Endothelial cell of umbilical vein (primary cell): ENCODE measurements around the gene GPANK1. TPM values are rescaled to one million over a fixed set of nuclear protein-coding genes. Genes with fewer than 3 reads are reported as not detected.

Experiments used
- BruUV-seq: library from RNA; stranded (reverse); fragments of 400-500 nt; replicated peaks from 2 replicates; lab custom pipeline; 2021; lab: Mats Ljungman, UMichigan
- CTCF ChIA-PET: fragments of 300-600, 350-600 bp; sonication (Branson Sonifier 250); formaldehyde crosslinking; loops from one replicate; lab custom pipeline; 2021; ENCODE audit warnings: antibody characterized with exemption, inconsistent platforms; lab: Charles Lee
- POLR2A ChIA-PET: fragments of 300-600, 350-600 bp; sonication (Branson Sonifier 250); formaldehyde crosslinking; loops from one replicate; lab custom pipeline; 2021; ENCODE audit warnings: antibody characterized with exemption, inconsistent platforms; lab: Charles Lee
- DNase-seq: peaks from one replicate; pipeline ENCODE4 v3.0.0-alpha.2; 2011; ENCODE audit warnings: low read depth, low spot score
- FAIRE-seq: peaks from 2 replicates; lab custom pipeline; 2011; peaks lifted over from hg19 to GRCh38; lab: Jason Lieb, UNC
- H2AFZ ChIP-seq: 2 replicates; pipeline ENCODE4 v1.6.0; 2012; ENCODE audit warnings: low read depth, low read length, control low read depth, inconsistent platforms
- H3K27ac ChIP-seq: 2 replicates; pipeline ENCODE4 v1.5.1; 2011; ENCODE audit warnings: low read depth, mild to moderate bottlenecking, control low read depth, low read length, moderate library complexity; ENCODE audit not compliant: insufficient read depth
- H3K27me3 ChIP-seq, 2 experiments: 2 replicates each; pipeline versions ENCODE4 v1.6.0 to v1.6.1; 2011; ENCODE audit warnings: low read length in 2 of 2, mixed read lengths in 1 of 2; ENCODE audit not compliant: control insufficient read depth in 2 of 2, insufficient read depth in 2 of 2
- H3K36me3 ChIP-seq, 2 experiments: 2 replicates in 1 of 2; 3 replicates in 1 of 2; pipeline ENCODE4 v1.5.1; 2011; ENCODE audit warnings: low read length in 2 of 2, mild to moderate bottlenecking in 1 of 2, moderate library complexity in 1 of 2; ENCODE audit not compliant: control insufficient read depth in 2 of 2, insufficient read depth in 2 of 2; ENCODE audit errors: extremely low read depth in 1 of 2
- H3K4me1 ChIP-seq: 3 replicates; pipeline ENCODE4 v1.5.1; 2011; ENCODE audit warnings: mild to moderate bottlenecking, low read length; ENCODE audit not compliant: control insufficient read depth, insufficient read depth; ENCODE audit errors: extremely low read depth
- H3K4me2 ChIP-seq: 2 replicates; pipeline ENCODE4 v1.6.1; 2011; ENCODE audit warnings: low read length, control low read depth, mixed read lengths; ENCODE audit not compliant: insufficient read depth
- H3K4me3 ChIP-seq, 3 experiments: fragments of 200-600 bp in 1 of 3; sonication (generic), shearing (Covaris generic) in 1 of 3; replicated peaks in 1 of 3; 2 replicates each; pipeline ENCODE4 v1.5.1; 2011 to 2016; ENCODE audit warnings: control low read depth in 3 of 3, low read length in 3 of 3, mild to moderate bottlenecking in 2 of 3, inconsistent platforms in 1 of 3, low read depth in 1 of 3, moderate library complexity in 1 of 3; ENCODE audit not compliant: insufficient read depth in 1 of 3
- H3K79me2 ChIP-seq: 2 replicates; pipeline ENCODE4 v1.6.0; 2012; ENCODE audit warnings: low read length, inconsistent platforms; ENCODE audit not compliant: control insufficient read depth, insufficient read depth
- H3K9ac ChIP-seq: replicated peaks from 2 replicates; pipeline ENCODE3; 2011; ENCODE audit warnings: low read length, control low read depth; ENCODE audit not compliant: insufficient read depth; ENCODE audit errors: extremely low read depth
- H3K9me1 ChIP-seq: replicated peaks from 3 replicates; pipeline ENCODE4 v1.6.0; 2011; ENCODE audit warnings: mild to moderate bottlenecking, low read length; ENCODE audit not compliant: control insufficient read depth, insufficient read depth; ENCODE audit errors: extremely low read depth
- H3K9me3 ChIP-seq: replicated peaks from 2 replicates; pipeline ENCODE4 v1.5.1; 2012; ENCODE audit warnings: low read length, inconsistent platforms; ENCODE audit not compliant: control insufficient read depth, insufficient read depth
- H4K20me1 ChIP-seq: replicated peaks from 2 replicates; pipeline ENCODE3; 2011; ENCODE audit warnings: mild to moderate bottlenecking, low read length; ENCODE audit not compliant: control insufficient read depth, insufficient read depth; ENCODE audit errors: extremely low read depth
- CTCF ChIP-seq, 2 donors: IDR thresholded peaks; 1 replicate in 1 of 2; 2 replicates in 1 of 2; pipeline ENCODE4 v1.5.1; 2011; ENCODE audit warnings: low read length in 2 of 2, mild to moderate bottlenecking in 2 of 2, moderate library complexity in 2 of 2, control low read depth in 1 of 2, inconsistent platforms in 1 of 2, low read depth in 1 of 2; ENCODE audit not compliant: insufficient read depth in 1 of 2; ENCODE audit errors: extremely low read depth in 1 of 2
- EZH2 ChIP-seq: IDR thresholded peaks from 2 replicates; pipeline ENCODE4 v1.6.1; 2012; ENCODE audit warnings: borderline replicate concordance, low read depth, mild to moderate bottlenecking, moderate library complexity, low read length, inconsistent platforms; ENCODE audit not compliant: severe bottlenecking
- FOS ChIP-seq: IDR thresholded peaks from 2 replicates; pipeline ENCODE4 v1.6.1; 2011; ENCODE audit warnings: mild to moderate bottlenecking, low read length, moderate library complexity, borderline replicate concordance; ENCODE audit not compliant: insufficient read depth
- GATA2 ChIP-seq: IDR thresholded peaks from 2 replicates; pipeline ENCODE4 v1.7.0; 2011; ENCODE audit warnings: low read depth, mild to moderate bottlenecking, moderate library complexity, mixed read lengths, low read length; ENCODE audit not compliant: insufficient read length, insufficient read depth
- JUN ChIP-seq: IDR thresholded peaks from 2 replicates; pipeline ENCODE4 v1.6.1; 2011; ENCODE audit warnings: borderline replicate concordance, low read depth; ENCODE audit not compliant: insufficient read length, insufficient read depth
- MAX ChIP-seq: IDR thresholded peaks from 2 replicates; pipeline ENCODE4 v1.6.1; 2011; ENCODE audit not compliant: insufficient read depth, insufficient read length
- MYC ChIP-seq: IDR thresholded peaks from one replicate; pipeline ENCODE4 v1.6.1; 2011; ENCODE audit warnings: mild to moderate bottlenecking, low read depth, low read length
- POLR2A ChIP-seq: IDR thresholded peaks from 2 replicates; pipeline ENCODE4 v1.6.1; 2012; ENCODE audit warnings: low read depth, mild to moderate bottlenecking, control low read depth, low read length
- POLR2AphosphoS5 ChIP-seq: IDR thresholded peaks from 2 replicates; pipeline ENCODE4 v1.6.1; 2012; ENCODE audit warnings: low read depth, mild to moderate bottlenecking, control low read depth, low read length, moderate library complexity; ENCODE audit not compliant: insufficient read depth
- dilution Hi-C: fragments of 300-500 bp; cut with MboI; formaldehyde crosslinking; loops from one replicate; pipeline ENCODE4 v1.15.0; 2019; ENCODE audit warnings: low sequenced_read_pairs; ENCODE audit not compliant: extremely low pct_ligation_motif_present
- intact Hi-C: fragments of 100-400 bp; cut with micrococcal nuclease; formaldehyde crosslinking; loops from one replicate; pipeline ENCODE4 v1.10.0; 2022
- polyA plus RNA-seq, 4 experiments: library from polyadenylated mRNA; depleted of rRNA in 3 of 4; stranded (reverse) in 3 of 4; unstranded in 1 of 4; fragments of >200 nt; gene quantifications; 2 replicates each; pipeline versions ENCODE4 v1.2.1 to v1.2.3, GENCODE V29; 2011 to 2012; ENCODE audit warnings: missing spikeins in 1 of 4
- total RNA-seq: library from RNA; stranded (reverse); gene quantifications from 2 replicates; pipeline ENCODE4 v1.2.3, GENCODE V29; 2021

The GPANK1 gene
- total and polyA plus RNA-seq, 2 donors (not counting 3 experiments of a cell fraction or from before 2014, with no cell fraction given), result 12.6 to 17.5 TPM

- dilution Hi-C loops (no loop called here), intact Hi-C loops (no loop called here)
- Histone ChIP-seq H3K9me1 (no peaks in the 10 kb centered on the region), H3K9me3 (no peaks in the 10 kb centered on the region), H3K4me1 (peaks cover 10% of the 10 kb centered on the region), H3K4me3 (no peak overlapping the region), H3K9ac (no peak overlapping the region), H3K36me3 (peaks cover 6 to 43% of the 10 kb centered on the region in 2 experiments), H3K79me2 (no peaks in the 10 kb centered on the region), H3K27me3 (no peaks in the 10 kb centered on the region), H3K27ac (no peak overlapping the region), H4K20me1 (no peaks in the 10 kb centered on the region), H3K4me2 (no peak overlapping the region), H2AFZ (no peak overlapping the region)
- TF ChIP-seq POLR2A, result no peak
- no peak for TF ChIP-seq FOS
- no peak for TF ChIP-seq JUN
- no peak for TF ChIP-seq MAX
- TF ChIP-seq POLR2AphosphoS5, result no peak
- no peak for TF ChIP-seq CTCF (IDR thresholded peaks at IDR 0.05; ENCODE audit: extremely low read depth in 1 of 2, insufficient read depth in 1 of 2, low read depth in 1 of 2, low read length in 2 of 2)
- TF ChIP-seq MYC, result no peak
- TF ChIP-seq EZH2, result no peak
- TF ChIP-seq GATA2, result no peak
- no peak for DNase-seq
- FAIRE-seq, result no peak
- ChIA-PET POLR2A (no interaction called here), CTCF (interaction anchor here (1.4 to 2.2 kb wide), 3 partner anchors 8 to 137 kb away, joined by 4 to 10 read pairs (median 4); no protein-coding TSS in a partner anchor)
- BruUV-seq, result no TSS peak
Measured at GRCh38 chr6:31692886-31693285, 28.1 kb upstream of the GPANK1 start.
